HG02852 (cell line): Measurements from ENCODE around the gene EDN2.

Experiments used
- ATAC-seq: cut with Tn5 transposase; IDR thresholded peaks from one replicate; pipeline ENCODE4 v1.9.1; 2021; ENCODE audit warnings: mild to moderate bottlenecking, moderate library complexity; ENCODE audit not compliant: unreplicated experiment

The EDN2 gene

GRCh38 chr1:41518471-41518870 is 34.0 kb upstream of the EDN2 start:
- ATAC-seq, result no peak

DNA sequence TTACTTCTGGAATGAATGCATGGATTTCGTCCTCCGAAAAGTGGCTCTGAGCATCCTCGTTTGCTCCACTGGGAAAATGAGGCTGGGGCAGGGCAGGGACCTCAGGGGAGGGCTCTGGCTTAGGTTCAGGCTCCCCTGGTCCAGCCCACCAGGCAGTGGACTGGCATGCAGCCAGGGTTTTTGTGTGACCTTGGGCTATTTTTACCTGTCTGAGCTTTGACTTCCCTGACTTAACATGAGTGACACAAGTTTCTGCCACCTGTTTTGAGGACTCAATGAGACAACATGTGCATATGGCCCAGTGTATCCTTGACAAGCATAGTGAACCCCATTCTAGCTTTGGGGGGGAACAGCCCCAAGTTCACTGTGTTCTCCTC is 32.6 kb upstream of the EDN2 start:
- ATAC-seq, result no peak

DNA sequence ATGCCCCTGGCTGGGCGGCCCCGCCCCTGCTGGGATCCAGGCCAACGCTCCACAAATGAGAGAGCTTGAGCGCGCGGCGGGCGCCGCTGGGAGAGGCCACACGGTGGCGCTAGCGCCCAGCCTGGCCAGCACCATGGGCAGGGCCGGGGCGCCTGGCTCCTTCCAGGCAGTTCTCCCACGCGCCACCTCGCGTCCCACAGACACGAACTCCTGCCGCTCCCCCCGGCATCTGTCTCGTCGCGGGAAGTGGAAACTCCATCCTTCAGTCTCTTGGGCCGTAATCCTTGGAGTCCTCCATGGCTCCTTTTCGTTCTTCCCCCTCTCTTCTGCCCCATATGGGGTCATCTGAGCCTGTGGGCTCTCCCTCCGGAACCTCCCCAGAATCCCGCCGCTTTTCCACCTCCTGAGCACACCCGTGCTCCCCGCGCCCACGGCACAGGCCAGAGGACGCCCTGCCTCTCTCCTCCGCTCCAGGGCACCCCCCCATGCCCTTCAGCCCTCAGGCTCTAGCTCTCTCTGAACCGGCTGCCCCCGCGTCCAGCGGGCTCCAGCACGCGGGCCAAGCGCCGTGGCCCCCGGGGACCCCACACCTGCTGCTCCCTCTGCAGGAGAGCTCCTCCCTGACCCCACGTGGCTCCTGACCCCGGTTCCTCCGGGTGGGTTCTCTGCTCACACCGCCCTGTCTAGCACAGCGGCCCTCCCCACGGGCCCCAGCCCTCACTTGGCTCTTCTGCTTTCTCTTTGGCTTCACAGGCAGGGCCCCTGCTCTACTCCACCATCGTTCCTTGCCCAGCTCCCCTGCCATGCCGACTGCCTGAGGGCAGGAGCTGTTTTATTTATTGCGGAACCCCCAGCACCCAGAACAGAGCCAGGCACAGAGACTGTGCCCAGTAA is 31.9 kb upstream of the EDN2 start:
- ATAC-seq, result peak; percentile 75

DNA sequence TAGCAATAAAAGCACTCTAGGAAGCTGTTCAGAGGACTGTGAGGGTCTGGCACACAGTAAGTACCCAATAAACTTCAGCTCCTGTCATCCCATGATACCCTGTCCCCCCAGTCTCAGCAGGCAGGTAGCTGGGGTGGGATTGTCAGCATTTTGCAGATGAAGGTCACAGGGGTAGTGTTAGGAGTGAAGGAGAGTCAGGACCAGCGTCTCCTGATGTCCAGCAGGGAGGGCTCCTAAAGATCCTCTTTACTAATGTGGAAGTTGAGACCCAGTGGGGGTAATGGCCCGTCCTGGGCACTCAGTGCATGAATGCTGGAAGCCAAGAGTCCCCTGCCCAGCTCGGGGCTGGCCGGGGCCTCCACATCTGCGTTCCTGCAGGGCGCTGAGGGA is 31.3 kb upstream of the EDN2 start:
- no peak for ATAC-seq

GRCh38 chr1:41515131-41515678 is 30.7 kb upstream of the EDN2 start:
- no peak for ATAC-seq

- no peak for ATAC-seq
Measured at GRCh38 chr1:41514381-41514780, 29.9 kb upstream of the EDN2 start.

DNA sequence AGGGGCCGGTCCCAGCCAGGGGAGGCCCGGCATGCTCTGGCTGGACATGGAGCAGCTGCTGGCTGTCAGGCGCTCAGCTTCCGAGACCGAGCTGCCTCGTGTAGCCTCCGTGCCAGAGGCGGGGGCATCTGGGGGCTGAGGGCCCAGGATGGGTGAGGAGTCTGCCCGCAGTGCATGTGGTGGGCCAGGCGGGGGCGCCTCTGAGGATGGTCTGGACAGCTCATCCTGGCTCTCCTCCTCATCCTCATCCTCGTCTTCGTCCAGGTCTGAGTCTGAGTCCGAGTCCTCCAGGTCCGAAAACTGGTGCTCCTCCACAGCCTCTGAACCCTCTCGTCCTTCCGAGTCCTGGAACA is 28.9 kb upstream of the EDN2 start:
- no peak for ATAC-seq

- no peak for ATAC-seq
Measured at GRCh38 chr1:41512701-41513382, 28.4 kb upstream of the EDN2 start.

GRCh38 chr1:41511239-41511540 is 26.7 kb upstream of the EDN2 start:
- ATAC-seq, result no peak

DNA sequence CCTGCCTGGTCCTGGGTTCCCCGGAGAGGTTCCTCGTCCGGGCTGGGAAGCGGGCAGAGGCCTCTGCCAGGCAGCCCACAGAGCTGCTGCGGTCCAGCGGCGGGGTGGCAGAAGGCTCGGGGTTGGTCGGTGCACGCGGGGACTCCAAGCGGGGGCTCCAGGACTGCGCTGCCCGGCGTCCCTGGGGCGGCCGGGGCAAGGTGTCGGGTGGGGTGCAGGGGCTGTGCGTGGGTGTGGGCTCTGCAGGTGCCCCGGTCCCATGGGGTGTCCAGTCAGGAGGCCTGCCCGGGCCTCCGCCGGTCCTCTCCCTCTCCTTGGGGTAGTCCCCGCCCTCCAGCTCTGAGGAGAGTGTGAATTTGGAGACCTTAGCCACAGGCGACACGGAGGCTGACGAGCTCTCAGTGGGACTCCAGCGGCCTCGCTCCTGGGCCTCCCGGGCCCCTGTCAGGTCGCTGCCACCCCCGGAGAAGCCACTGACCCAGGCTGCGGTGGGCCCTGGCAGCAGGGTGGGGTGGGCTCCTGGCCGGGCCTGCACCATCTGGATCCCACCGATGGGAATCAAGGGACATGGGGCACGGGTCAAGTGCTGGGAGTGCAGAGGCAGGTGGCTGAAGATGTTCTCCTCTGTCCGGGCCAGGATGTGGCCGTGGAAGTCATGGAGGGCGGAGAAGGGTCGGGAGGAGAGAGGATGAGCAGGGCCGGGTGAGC is 26.2 kb upstream of the EDN2 start:
- ATAC-seq, result no peak

DNA sequence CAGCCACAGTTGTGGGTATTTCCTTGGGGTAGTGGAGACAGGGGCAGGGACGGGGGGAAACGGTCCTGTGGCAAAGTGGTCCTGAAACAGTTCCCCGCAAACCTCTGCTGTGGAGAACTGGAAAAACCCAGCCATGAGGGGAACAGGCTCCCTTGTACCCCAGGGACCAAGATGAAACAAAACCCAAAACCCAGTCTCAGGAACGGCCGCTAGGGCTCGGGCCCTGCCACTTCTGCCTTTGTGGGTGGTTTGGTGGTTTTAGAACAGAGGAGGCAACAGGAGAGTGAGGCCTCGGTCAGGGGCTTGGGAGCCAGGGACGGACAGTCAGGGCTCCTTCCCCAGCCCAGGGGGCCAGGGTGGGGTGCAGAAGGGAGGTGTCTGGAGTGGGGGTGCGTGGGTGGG is 24.8 kb upstream of the EDN2 start:
- ATAC-seq, result no peak

GRCh38 chr1:41508290-41508689 is 23.8 kb upstream of the EDN2 start:
- ATAC-seq, result no peak

DNA sequence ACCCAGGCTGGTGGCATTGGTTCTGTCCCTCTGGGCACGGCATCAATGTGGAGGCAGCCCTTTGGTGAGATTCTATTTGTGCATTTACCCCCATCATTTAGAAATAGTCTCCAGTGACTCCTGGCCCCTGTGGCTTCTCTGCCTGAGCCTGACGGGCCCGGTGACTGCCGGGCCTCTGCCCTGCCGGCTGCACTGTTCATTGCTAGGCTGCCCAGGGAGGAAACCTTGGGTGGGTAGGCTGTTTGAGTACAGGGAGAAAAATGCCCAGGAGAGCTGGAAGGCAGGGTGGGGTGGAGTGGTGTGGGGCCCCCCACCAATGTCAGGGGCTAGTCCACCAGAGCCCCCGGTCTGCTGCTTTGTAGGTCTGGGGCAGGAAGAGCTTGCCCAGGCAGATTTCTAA is 23.4 kb upstream of the EDN2 start:
- ATAC-seq, result no peak

DNA sequence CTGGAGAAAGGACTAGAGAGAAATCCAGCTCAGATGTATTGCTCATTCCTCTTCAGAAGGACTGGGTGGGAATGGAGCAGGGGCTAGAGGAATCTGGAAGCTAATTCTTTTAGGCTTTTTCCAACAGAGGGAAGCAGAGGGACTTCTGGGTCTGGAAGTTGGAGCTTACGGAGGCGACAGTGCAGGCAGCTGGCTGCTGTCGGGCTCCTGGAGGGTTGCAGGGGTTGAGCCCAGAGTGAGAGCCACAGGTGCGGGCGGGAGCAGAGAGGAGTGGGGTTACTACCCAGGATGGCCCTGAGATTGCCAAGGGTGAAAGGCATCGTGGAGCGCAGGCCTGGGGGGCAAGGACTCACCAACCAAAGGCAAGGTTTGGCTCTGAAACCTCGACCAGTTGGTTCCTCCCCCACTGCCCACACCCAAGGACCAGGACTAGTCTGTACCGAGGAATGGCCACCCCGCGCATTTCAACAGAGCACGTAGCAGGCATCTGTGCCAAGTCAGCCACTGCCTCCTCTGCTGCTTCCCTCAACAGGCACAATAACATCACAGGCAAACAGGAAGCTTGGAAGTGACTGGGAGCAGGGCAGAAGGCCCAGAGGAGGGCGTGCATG is 22.7 kb upstream of the EDN2 start:
- no peak for ATAC-seq

DNA sequence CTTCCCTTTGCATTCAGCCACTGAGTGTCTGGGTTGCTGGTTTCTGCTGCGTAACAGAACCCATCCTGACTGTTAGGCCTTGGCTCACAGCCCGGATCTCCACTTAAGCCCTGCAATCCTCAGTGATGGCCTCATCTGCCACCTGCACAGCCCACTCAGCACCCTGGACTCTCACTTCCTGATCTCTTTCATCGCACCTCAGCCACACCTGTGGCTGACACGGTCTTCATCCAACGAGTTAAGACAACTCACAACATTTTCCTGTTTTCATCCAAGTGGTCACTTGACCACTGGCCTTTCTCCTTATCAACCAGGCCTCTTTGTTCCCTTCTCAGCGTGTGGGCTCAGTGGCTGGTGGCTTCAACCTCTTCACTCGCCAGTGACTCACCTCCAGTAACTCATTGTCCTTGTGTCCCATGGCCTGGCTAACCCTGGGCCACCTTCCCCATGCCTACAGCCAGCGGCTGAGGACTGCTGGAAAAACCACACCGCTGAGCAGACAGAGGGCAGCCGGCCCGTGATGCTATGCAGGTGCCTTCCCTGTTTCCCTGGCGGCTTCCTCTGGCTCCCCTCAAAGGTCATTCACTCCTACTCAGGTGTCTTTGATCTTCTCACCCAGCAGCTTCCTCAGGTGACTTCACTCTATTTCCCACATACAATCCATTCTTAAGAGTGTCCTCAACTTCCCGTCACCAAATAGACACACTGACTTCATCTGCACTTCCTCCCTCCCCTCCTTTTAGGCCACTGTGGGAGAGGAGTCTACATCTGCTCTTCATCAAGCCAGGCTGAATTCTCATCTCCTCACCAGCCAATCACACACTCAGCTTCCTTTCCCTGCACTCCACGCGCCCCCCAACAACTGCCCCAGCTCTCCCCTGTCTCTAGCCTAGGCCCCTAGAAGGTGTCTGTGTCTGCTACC is 19.9 kb upstream of the EDN2 start:
- ATAC-seq, result no peak

DNA sequence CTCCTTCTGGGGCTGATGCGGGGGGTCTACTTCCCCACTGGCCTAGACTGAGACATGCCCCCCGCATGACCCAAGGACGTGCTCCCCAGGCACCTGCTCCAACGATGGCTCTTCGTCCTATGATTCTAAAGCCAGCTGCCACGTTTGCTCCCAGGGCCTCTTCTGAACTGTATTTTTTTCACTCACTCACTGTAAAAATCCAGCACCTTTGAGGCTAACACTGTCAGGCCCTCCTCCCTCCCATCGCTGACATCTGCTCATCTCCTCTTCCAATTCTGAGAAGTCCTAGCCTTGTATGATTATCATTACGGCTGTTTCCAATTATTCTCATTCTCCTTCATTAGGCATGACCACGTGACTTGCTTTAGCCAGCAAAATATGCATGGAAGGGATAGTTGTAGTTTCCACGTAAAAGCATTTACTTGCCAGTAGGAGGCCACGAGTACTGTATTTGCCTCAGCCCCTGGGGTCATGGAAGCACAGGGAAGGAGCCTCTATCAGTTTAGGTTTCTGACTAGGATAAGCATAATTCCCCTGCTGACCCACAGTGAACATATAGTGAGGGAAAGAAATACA is 19.1 kb upstream of the EDN2 start:
- ATAC-seq, result no peak

GRCh38 chr1:41502912-41503311 is 18.4 kb upstream of the EDN2 start:
- no peak for ATAC-seq

- ATAC-seq, result no peak
Measured at GRCh38 chr1:41501581-41501980, 17.1 kb upstream of the EDN2 start.

DNA sequence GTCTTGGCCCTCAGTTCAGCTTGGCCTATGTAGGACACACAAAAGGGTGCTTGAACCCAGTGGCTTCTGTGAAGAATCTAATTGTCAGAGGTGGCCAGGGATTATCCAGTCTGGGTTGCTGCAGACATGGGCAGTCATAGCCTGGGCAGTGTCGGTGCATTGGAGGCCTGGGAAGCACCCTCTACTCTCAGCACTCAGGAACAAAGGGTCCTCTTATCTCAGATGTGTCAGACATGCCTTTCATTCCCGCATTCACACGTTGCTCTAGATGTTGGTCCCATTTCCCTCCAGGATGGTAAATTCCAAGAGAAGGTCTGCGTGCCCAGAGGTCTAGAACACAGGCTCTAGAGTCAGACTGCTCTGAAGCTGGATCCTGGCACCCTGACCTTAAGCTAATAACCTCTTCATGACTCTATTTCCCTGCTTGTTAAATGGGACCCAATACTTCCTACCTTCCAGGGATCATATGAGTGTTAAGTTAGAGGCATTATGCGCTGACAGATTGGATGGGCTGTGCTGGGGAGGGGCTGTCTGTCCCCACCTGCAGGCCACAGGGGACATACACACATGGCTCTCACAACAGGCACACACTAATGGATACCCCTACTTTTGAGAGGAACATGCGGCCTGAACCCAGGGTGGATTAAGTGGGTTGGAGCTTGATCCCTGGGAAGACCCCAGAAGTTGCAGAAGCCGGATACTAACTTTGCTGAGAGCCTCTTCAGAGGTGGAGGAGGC is 16.5 kb upstream of the EDN2 start:
- ATAC-seq, result no peak
